BJ (cell line): Measurements from ENCODE around the gene GLA. TPM values are rescaled to one million over a fixed set of nuclear protein-coding genes. Genes with fewer than 3 reads are reported as not detected.

Experiments used
- CTCF ChIA-PET: fragments of 350-600 bp; formaldehyde crosslinking; extraction: SDS; loops from one replicate; lab custom pipeline; 2021; ENCODE audit warnings: antibody characterized with exemption, inconsistent platforms; lab: Yijun Ruan, JAX
- POLR2A ChIA-PET: fragments of 300-600 bp; sonication (Branson Sonifier 250); formaldehyde crosslinking; extraction: SDS; loops from one replicate; lab custom pipeline; 2021; ENCODE audit warnings: antibody characterized with exemption; lab: Charles Lee
- DNase-seq: peaks from one replicate; pipeline ENCODE4 v3.0.0-alpha.2; 2011; ENCODE audit warnings: low read depth
- H3K27me3 ChIP-seq: 2 replicates; pipeline ENCODE4 v1.6.0; 2011; ENCODE audit warnings: low read length; ENCODE audit not compliant: control insufficient read depth, insufficient read depth
- H3K36me3 ChIP-seq: 2 replicates; pipeline ENCODE4 v1.5.1; 2011; ENCODE audit warnings: low read length; ENCODE audit not compliant: control insufficient read depth, insufficient read depth
- H3K4me3 ChIP-seq: 2 replicates; pipeline ENCODE4 v1.5.1; 2011; ENCODE audit warnings: low read depth, mild to moderate bottlenecking, control low read depth, low read length
- polyA plus RNA-seq: library from polyadenylated mRNA; depleted of rRNA; stranded (reverse); fragments of >200 nt; gene quantifications from 2 replicates; pipeline ENCODE4 v1.2.3, GENCODE V29; 2011
- TF ChIP-seq, protein P1 (sequence below): IDR thresholded peaks from 2 replicates; pipeline ENCODE4 v1.5.1; 2011; ENCODE audit warnings: low read depth, mild to moderate bottlenecking, control low read depth, inconsistent platforms, low read length, moderate library complexity; ENCODE audit not compliant: insufficient read depth

GLA gene
- polyA plus RNA-seq, 1 experiment = 29.2 TPM

DNA sequence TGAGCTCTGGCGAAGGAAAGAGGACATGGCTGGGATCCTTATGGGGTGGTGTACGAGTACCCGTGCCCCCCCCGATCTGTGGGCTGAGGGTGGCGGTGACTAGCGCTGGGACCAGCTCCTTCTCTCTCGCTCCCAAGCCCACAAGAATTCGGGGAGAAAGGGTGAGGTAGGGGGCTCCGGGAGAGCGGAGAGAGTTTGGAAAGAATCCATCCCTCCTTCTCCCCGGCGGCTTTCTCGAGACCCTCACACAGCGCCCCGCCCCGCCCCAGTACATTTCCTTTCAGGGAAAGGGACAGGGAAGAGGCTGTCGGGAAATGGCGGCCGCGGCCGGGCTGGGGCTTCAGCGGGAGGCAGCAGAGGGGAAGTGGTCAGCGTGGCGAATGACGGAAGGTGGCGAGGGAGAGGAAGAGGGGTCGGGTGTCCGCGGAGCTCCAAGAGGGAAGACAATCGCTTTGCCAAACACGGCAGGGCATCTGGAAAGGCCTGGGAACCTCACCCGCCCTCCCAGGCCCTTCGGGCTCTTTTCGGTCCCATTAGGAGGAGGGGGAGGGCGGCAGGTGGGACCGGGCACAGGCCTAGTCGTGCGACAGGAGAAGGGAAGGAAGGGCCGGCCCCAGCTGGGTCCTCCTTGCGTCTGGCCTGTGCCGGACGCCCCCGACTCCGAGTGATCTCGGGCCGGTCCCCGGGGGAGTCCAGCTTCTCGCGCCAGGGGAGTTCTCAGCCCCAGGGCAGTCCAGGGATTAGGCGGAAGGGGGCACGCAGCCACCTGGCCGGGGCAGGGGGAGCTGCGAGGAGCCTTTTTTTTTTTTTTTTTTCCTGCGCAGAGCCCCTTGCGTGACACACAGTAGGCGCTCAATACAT, 10.5 kb upstream of the GLA start:
- CTCF ChIA-PET = interaction anchor here (0.7 kb wide), 1 partner anchor 12 kb away, joined by 3 read pairs; no protein-coding TSS in a partner anchor
- TF ChIP-seq, protein P1, sequence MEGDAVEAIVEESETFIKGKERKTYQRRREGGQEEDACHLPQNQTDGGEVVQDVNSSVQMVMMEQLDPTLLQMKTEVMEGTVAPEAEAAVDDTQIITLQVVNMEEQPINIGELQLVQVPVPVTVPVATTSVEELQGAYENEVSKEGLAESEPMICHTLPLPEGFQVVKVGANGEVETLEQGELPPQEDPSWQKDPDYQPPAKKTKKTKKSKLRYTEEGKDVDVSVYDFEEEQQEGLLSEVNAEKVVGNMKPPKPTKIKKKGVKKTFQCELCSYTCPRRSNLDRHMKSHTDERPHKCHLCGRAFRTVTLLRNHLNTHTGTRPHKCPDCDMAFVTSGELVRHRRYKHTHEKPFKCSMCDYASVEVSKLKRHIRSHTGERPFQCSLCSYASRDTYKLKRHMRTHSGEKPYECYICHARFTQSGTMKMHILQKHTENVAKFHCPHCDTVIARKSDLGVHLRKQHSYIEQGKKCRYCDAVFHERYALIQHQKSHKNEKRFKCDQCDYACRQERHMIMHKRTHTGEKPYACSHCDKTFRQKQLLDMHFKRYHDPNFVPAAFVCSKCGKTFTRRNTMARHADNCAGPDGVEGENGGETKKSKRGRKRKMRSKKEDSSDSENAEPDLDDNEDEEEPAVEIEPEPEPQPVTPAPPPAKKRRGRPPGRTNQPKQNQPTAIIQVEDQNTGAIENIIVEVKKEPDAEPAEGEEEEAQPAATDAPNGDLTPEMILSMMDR = no peak
- POLR2A ChIA-PET = no interaction called here
- Histone ChIP-seq H3K36me3 (no peaks in the 10 kb centered on the region), H3K4me3 (peak overlapping the region; percentile 46), H3K27me3 (no peaks in the 10 kb centered on the region)
- DNase-seq = no peak

DNA sequence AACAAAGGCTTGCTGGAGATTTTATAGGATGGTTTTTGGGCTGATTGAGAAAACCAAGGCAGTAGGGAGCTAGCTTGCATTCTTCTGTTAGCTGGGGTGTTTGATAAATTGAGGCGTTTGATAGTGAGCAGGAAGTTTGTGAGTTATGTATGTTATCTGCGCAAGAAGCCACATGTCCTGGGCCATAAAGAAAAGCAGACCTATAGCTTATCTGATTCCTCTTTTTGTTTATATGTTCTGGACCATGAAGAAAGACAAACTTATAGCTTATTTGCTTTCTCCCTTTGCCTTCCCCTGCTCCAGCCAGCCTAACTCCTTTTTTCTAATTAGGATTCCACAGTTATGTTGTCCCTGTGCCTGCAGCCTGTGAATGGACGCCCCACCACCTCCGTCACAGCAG, 9.5 kb upstream of the GLA start:
- Histone ChIP-seq H3K27me3 (no peaks in the 10 kb centered on the region), H3K36me3 (no peaks in the 10 kb centered on the region; the same call in 1 of the 2 replicates), H3K4me3 (no peak overlapping the region)
- ChIA-PET CTCF (interaction anchor here (1.4 kb wide), 2 partner anchors 46 to 386 kb away, joined by 3 read pairs; no protein-coding TSS in a partner anchor), POLR2A (no interaction called here)
- TF ChIP-seq, protein P1 = no peak
- DNase-seq = no peak

DNA sequence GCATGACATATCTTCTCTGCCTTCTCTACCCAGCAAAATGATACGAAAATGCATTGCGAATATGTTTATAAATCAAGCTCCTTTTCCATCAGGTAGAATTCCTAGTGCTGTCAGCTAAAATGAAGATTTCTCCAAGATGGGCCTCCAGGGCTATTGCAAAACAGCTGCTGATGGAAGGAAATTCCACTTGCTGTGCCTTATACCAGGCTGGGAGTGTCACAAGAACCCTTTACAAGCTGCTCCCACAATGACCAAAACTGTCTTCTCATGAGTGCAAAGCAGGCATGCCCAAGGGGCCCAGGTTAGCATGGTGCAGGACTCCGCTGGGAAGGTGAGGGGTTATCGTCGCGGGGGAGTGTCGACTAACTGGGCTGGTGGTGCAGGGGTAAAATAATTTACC, 9.0 kb upstream of the GLA start:
- CTCF ChIA-PET = interaction anchor here (1.4 kb wide), 2 partner anchors 47 to 386 kb away, joined by 3 read pairs; no protein-coding TSS in a partner anchor
- H3K27me3 ChIP-seq = no peaks in the 10 kb centered on the region

DNA sequence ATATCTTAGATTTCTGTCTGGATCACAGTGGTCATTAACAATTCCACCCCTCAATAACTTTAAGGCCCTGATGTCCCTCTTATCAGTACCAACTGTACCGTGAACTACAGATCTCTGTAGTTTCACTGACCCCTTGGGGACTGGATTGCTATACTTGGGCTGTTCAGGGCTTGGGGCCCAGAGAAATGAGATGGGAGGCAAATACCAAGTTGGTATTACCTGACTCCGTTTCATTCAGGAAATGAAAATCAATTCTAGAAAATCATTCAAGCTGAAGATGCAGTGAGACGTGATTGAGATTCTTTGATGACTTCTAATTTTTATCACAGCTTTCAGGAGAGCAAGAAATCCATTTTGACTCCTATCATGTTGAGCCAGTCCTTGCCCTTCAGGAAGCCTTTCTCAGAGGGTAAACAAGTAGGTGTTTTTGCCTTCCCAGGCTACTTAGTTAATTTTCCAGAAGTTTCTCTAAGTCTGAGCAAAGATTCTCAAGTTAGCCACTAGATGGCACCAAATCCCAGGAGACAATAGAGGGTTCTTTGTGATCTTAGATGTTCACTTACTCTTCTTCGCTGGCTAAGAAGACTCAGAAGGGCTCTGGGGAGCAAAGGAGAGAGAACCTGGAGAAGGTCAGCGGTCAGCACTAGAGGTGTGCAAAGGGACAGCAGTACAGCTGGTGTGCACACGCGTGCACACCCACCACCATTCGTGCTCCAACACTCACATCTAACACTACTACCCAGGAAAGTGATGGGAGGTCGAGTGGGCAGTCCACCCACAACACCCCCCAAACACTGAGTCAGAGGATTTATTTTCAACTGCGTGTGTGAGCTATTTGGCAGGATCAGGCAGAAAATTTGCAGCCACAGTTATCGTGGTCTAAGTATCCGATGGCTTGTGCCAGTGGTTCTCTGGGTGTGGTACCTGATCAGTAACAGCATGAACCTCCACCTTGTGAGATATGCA, 7.7 kb upstream of the GLA start:
- H3K36me3 ChIP-seq = no peaks in the 10 kb centered on the region; the same call in 1 of the 2 replicates
- no peak overlapping the region for H3K4me3 ChIP-seq
- H3K27me3 ChIP-seq = no peaks in the 10 kb centered on the region
- ChIA-PET POLR2A (no interaction called here), CTCF (interaction anchor here (0.8 to 1.5 kb wide), 4 partner anchors 48 to 388 kb away, joined by 3 to 5 read pairs (median 3); no protein-coding TSS in a partner anchor)
- no peak for DNase-seq
- TF ChIP-seq, protein P1 = peak; percentile 59

More for the DNA sequence above, 9.0 kb upstream of the GLA start:
- POLR2A ChIA-PET = no interaction called here
- no peak overlapping the region for H3K4me3 ChIP-seq
- no peaks in the 10 kb centered on the region; the same call in 1 of the 2 replicates for H3K36me3 ChIP-seq
- no peak for DNase-seq
- TF ChIP-seq, protein P1 = no peak
